Prostate gland (tissue), 2 donors: ENCODE measurements around the gene PSMD11. TPM values are rescaled to one million over a fixed set of nuclear protein-coding genes. Genes with fewer than 3 reads are reported as not detected.

Experiments
- DNase-seq: peaks from one replicate; pipeline ENCODE4 v3.0.0-alpha.2; 2019; ENCODE audit warnings: low spot score
- H3K27ac ChIP-seq, 2 donors: fragments of 200-600 bp; sonication (generic); 2 replicates each; pipeline ENCODE4 v1.5.1; 2017 to 2019
- H3K27me3 ChIP-seq: fragments of 200-600 bp; sonication (generic); replicated peaks from 2 replicates; pipeline ENCODE4 v1.5.1; 2019; ENCODE audit not compliant: insufficient read depth
- H3K36me3 ChIP-seq, 2 donors: fragments of 200-600 bp; sonication (generic); 1 replicate in 1 of 2; 2 replicates in 1 of 2; pipeline versions ENCODE4 v1.5.1 to v1.8.1; 2017 to 2019
- H3K4me1 ChIP-seq: fragments of 200-600 bp; sonication (generic); replicated peaks from 2 replicates; pipeline ENCODE4 v1.5.1; 2019
- H3K4me3 ChIP-seq, 2 donors: fragments of 200-600 bp; sonication (generic); 2 replicates each; pipeline ENCODE4 v1.5.1; 2017 to 2019
- H3K9me3 ChIP-seq: fragments of 200-600 bp; sonication (generic); 2 replicates; pipeline ENCODE4 v1.5.1; 2017
- POLR2A ChIP-seq: fragments of 450-650 bp; IDR thresholded peaks from one replicate; pipeline ENCODE4 v1.6.1; 2016; ENCODE audit warnings: antibody characterized with exemption, mild to moderate bottlenecking
- POLR2AphosphoS5 ChIP-seq: sonication (generic); formaldehyde crosslinking; IDR thresholded peaks from one replicate; pipeline ENCODE4 v1.6.1; 2017; ENCODE audit warnings: antibody characterized with exemption
- WGBS: methylation state at CpG from one replicate; pipeline ENCODE4 v1.1.5; 2018; 5-methylcytosine and 5-hydroxymethylcytosine counted together
- intact Hi-C: fragments of 100-400 bp; cut with DNase I; formaldehyde crosslinking; loops from one replicate; pipeline ENCODE4 v1.14.2; 2022
- total RNA-seq, 2 donors: library from RNA; depleted of rRNA; stranded (reverse); fragments of >200 nt; gene quantifications; one replicate each; pipeline ENCODE4 v1.1.0, GENCODE V29; 2016
- TF ChIP-seq, protein P1 (sequence below), 4 experiments: fragments of 200-600 bp in 2 of 4; fragments of 450-650 bp in 2 of 4; sonication (generic) in 2 of 4; IDR thresholded peaks; 1 replicate in 3 of 4; 2 replicates in 1 of 4; pipeline ENCODE4 v1.5.1; 2016 to 2019; ENCODE audit warnings: antibody characterized with exemption in 4 of 4, mild to moderate bottlenecking in 2 of 4, moderate library complexity in 2 of 4

The PSMD11 gene
- total RNA-seq, 2 donors from 2014 or later = 47.4 to 53.3 TPM

DNA sequence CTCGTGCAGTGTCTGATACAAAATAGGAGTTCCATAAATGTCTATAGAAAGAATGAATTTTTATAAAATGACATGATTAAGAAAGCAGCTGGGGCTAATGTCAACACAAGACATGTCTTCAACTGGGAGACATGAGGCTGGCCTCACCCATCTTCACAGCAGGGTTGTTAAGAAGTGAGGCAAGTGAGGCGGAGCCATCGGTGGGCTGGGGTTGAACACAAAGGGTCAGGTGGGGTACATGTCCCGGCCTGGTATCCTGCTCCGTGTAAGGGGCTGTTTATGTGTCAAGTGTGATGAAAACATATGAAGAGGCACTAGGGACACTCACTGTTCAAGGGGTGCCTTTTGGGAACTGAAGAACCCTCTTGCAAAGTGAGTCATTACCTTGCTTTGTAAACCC lies 64.6 kb downstream of the PSMD11 start:
- 90% methylated on average over 5 of the region's 5 CpGs for WGBS
- H3K27me3 ChIP-seq = no peaks in the 10 kb centered on the region
- intact Hi-C loops = no loop called here
- H3K4me3 ChIP-seq = no peak overlapping the region
- H3K4me1 ChIP-seq = no peaks in the 10 kb centered on the region
- TF ChIP-seq, protein P1, sequence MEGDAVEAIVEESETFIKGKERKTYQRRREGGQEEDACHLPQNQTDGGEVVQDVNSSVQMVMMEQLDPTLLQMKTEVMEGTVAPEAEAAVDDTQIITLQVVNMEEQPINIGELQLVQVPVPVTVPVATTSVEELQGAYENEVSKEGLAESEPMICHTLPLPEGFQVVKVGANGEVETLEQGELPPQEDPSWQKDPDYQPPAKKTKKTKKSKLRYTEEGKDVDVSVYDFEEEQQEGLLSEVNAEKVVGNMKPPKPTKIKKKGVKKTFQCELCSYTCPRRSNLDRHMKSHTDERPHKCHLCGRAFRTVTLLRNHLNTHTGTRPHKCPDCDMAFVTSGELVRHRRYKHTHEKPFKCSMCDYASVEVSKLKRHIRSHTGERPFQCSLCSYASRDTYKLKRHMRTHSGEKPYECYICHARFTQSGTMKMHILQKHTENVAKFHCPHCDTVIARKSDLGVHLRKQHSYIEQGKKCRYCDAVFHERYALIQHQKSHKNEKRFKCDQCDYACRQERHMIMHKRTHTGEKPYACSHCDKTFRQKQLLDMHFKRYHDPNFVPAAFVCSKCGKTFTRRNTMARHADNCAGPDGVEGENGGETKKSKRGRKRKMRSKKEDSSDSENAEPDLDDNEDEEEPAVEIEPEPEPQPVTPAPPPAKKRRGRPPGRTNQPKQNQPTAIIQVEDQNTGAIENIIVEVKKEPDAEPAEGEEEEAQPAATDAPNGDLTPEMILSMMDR (IDR thresholded peaks at IDR 0.05) = no peak
- TF ChIP-seq POLR2A (no peak), POLR2AphosphoS5 (no peak)
- H3K36me3 ChIP-seq = no peaks in the 10 kb centered on the region
- no peaks in the 10 kb centered on the region for H3K9me3 ChIP-seq
- DNase-seq = no peak
- H3K27ac ChIP-seq = no peak overlapping the region

DNA sequence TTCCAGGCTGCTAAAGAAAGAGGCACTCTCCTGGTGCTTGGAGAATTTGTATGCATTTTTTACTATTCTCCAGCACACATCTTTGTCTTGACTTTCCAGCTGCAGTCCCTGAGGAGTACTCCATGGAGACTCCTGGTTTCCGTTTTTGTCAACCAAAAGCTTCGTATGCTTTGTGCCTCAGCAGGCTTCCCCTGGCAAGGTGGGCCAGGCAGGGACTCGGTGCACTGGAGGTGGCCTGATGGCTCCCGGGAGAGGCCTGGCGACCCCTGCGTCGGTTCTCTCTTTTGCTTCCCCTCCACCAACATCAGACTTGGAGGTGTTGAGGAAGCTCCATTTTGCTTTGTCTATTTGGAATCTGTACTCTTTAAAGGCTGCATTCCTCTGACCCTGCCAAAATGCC lies 66.2 kb downstream of the PSMD11 start:
- H3K27me3 ChIP-seq = no peaks in the 10 kb centered on the region
- no peaks in the 10 kb centered on the region for H3K9me3 ChIP-seq
- 90% methylated on average over 7 of the region's 7 CpGs for WGBS
- TF ChIP-seq POLR2A = no peak
- TF ChIP-seq POLR2AphosphoS5 = no peak
- TF ChIP-seq, protein P1 (IDR thresholded peaks at IDR 0.05) = no peak
- H3K4me1 ChIP-seq = no peaks in the 10 kb centered on the region
- no peak for DNase-seq
- no peak overlapping the region for H3K27ac ChIP-seq
- H3K4me3 ChIP-seq = no peak overlapping the region
- intact Hi-C loops = no loop called here
- no peaks in the 10 kb centered on the region for H3K36me3 ChIP-seq

DNA sequence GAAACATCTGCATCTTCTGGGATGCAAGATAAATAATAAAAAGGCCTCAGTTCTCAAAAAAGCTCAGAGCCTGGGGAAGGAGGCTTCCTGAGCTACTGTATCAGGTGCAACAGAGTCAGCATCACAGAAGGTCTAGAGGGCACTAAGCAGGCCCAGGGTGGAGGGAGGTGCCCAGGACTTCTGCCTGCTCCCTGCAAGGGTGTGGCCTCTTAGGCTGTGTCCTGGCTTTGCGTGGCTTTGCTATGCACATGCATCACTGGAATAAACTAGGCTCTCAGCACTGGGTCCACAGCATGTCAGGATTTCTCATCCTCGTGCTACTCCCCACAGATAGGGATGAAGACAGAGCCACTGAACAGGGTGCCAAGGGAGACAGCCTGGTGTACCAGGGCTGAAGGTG lies 68.0 kb downstream of the PSMD11 start:
- Histone ChIP-seq H3K36me3 (no peaks in the 10 kb centered on the region), H3K9me3 (no peaks in the 10 kb centered on the region), H3K4me1 (no peaks in the 10 kb centered on the region), H3K4me3 (no peak overlapping the region), H3K27ac (no peak overlapping the region), H3K27me3 (no peaks in the 10 kb centered on the region)
- intact Hi-C loops = no loop called here
- 97% methylated on average over 2 of the region's 2 CpGs for WGBS
- no peak for DNase-seq
- TF ChIP-seq POLR2A (no peak), POLR2AphosphoS5 (no peak)
- TF ChIP-seq, protein P1 (IDR thresholded peaks at IDR 0.05) = no peak

- no peak for TF ChIP-seq POLR2A
- TF ChIP-seq POLR2AphosphoS5 = no peak
- TF ChIP-seq, protein P1 (IDR thresholded peaks at IDR 0.05) = no peak
- H3K27ac ChIP-seq = no peak overlapping the region
- no peak overlapping the region for H3K4me3 ChIP-seq
- H3K9me3 ChIP-seq = no peaks in the 10 kb centered on the region
- DNase-seq = no peak
- H3K4me1 ChIP-seq = no peaks in the 10 kb centered on the region
- WGBS = 91% methylated on average over 3 of the region's 3 CpGs
- no peaks in the 10 kb centered on the region for H3K27me3 ChIP-seq
- H3K36me3 ChIP-seq = no peaks in the 10 kb centered on the region
- intact Hi-C loops = no loop called here
Measured at GRCh38 chr17:32513579-32513978, 69.3 kb downstream of the PSMD11 start.

GRCh38 chr17:32514606-32515005 lies 70.3 kb downstream of the PSMD11 start:
- Histone ChIP-seq H3K4me3 (no peak overlapping the region), H3K27ac (no peak overlapping the region), H3K36me3 (no peaks in the 10 kb centered on the region), H3K27me3 (no peaks in the 10 kb centered on the region), H3K4me1 (no peaks in the 10 kb centered on the region), H3K9me3 (no peaks in the 10 kb centered on the region)
- no peak for DNase-seq
- 39% methylated on average over 4 of the region's 4 CpGs for WGBS
- intact Hi-C loops = no loop called here
- TF ChIP-seq, protein P1 (IDR thresholded peaks at IDR 0.05) = no peak
- TF ChIP-seq POLR2AphosphoS5 (no peak), POLR2A (no peak)
